Measurements from ENCODE around the gene DFFB.
"Not testable (repeated sequence)": the region's sequence is repeated elsewhere in the genome, so short reads cannot be mapped to it uniquely, and the experiment has no call there.

DFFB gene

GRCh38 chr1:3856923-3857790 is at the start of gene DFFB, which contains the start of gene CEP104:
Gene DFFB (plus strand): TSS chr1:3857476. CDS start chr1:3857604, 128 bp downstream.
Gene CEP104 (minus strand): TSS chr1:3857211. CDS start chr1:3852407, 4,804 bp downstream.
- TF ChIP-seq, protein P1, sequence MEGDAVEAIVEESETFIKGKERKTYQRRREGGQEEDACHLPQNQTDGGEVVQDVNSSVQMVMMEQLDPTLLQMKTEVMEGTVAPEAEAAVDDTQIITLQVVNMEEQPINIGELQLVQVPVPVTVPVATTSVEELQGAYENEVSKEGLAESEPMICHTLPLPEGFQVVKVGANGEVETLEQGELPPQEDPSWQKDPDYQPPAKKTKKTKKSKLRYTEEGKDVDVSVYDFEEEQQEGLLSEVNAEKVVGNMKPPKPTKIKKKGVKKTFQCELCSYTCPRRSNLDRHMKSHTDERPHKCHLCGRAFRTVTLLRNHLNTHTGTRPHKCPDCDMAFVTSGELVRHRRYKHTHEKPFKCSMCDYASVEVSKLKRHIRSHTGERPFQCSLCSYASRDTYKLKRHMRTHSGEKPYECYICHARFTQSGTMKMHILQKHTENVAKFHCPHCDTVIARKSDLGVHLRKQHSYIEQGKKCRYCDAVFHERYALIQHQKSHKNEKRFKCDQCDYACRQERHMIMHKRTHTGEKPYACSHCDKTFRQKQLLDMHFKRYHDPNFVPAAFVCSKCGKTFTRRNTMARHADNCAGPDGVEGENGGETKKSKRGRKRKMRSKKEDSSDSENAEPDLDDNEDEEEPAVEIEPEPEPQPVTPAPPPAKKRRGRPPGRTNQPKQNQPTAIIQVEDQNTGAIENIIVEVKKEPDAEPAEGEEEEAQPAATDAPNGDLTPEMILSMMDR (conservative IDR thresholded peaks at IDR 0.05; ENCODE audit: low read depth, low read length), result peak; percentile 39
- peak within 1 kb of the TSS; percentile 84 for H3K4me3 ChIP-seq (ENCODE audit: low read length)
- DNase-seq (ENCODE audit: low read depth), result peak; percentile 77

DNA sequence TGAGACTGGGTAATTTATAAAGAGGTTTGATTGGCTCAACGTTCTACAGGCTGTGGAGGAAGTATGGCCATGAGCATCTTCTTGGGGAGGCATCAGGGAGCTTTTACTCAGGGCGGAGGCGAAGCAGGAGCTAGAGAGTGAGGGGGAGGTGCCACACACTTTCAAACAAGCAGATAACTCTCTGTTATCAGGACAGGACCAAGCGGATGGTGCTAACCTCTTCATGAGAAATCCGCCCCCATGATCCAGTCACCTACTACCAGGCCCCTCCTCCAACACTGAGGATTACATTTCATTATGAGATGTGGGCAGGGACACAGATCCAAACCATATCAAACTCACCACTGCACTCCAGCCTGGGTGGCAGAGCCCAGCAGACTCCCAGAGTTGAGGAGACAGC is 49.5 kb upstream of the DFFB start:
- TF ChIP-seq, protein P1 (conservative IDR thresholded peaks at IDR 0.05; ENCODE audit: low read depth, low read length), result no peak
- no peak overlapping the region for H3K4me3 ChIP-seq (ENCODE audit: low read length)
- DNase-seq (ENCODE audit: low read depth), result no peak

DNA sequence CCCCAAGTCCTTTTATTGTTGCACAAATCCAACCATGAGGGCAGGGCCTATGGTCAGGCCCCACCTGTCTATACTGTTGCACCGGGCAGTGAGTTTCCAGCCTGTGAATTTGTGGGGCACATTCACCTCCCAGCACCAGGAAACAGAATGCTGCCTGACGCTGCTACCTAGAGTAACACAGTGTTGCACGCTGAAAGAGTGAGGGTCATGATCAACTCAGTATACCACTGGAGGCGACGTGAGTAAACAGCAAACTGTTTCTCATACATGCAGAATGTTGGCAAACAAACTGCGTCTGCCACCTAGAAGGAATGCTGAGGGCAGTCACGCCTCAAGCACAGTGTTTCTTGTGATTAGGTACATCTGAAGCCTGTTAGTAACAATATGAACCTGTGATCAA is 47.6 kb upstream of the DFFB start:
- H3K4me3 ChIP-seq (ENCODE audit: low read length), result no peak overlapping the region
- TF ChIP-seq, protein P1 (conservative IDR thresholded peaks at IDR 0.05; ENCODE audit: low read depth, low read length), result no peak
- no peak for DNase-seq (ENCODE audit: low read depth)

DNA sequence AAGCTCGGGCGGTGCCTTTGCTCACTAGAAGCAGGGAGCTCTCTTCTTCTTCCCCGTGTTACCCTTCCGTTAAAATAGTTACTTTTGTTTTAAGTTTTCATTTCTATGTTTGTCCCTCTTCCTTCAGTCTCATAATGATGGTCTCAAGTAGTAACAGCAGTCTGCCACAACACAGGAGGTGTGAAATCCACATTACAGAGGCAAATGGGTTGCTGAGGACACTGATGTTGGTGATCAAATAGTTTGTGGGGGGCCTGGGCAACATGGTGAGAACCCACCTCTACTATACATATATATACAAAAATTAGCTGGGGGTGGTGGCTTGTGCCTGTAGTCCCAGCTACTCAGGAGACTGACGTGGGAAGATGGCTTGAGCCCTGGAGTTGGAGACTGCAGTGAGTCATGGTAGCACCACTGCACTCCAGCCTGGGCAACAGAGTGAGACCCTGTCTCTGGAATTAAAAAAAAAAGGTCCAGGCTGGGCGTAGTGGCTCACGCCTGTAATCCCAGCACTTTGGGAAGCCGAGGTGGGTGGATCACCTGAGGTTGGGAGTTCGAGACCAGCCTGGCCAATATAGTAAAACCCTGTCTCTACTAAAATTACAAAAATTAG is 47.0 kb upstream of the DFFB start:
- DNase-seq (ENCODE audit: low read depth); H3K4me3 ChIP-seq (ENCODE audit: low read length): not testable (repeated sequence)

GRCh38 chr1:3811595-3811911 is 45.7 kb upstream of the DFFB start:
- no peak overlapping the region for H3K4me3 ChIP-seq (ENCODE audit: low read length)
- TF ChIP-seq, protein P1 (conservative IDR thresholded peaks at IDR 0.05; ENCODE audit: low read depth, low read length), result no peak
- no peak for DNase-seq (ENCODE audit: low read depth)

DNA sequence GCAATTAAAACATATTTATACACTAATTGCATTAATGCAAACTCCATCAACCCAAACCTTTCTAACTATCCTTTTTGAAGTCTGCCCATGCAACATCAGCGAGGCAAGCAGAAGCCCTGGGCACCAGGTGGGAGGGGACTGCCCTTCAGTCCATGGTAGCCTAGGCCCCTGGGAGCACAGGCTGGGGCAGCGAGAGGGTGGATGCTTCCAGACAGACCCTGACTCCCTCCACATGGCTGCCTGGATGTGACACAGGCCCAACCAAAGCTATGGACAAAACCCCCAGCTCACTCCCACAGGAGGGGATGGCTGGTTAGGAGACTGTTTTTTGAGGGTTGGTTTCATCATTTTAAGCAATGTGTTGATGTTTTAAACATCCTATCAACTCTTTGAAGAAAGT is 43.2 kb upstream of the DFFB start:
- H3K4me3 ChIP-seq (ENCODE audit: low read length), result no peak overlapping the region
- DNase-seq (ENCODE audit: low read depth), result no peak
- TF ChIP-seq, protein P1 (conservative IDR thresholded peaks at IDR 0.05; ENCODE audit: low read depth, low read length), result no peak

DNA sequence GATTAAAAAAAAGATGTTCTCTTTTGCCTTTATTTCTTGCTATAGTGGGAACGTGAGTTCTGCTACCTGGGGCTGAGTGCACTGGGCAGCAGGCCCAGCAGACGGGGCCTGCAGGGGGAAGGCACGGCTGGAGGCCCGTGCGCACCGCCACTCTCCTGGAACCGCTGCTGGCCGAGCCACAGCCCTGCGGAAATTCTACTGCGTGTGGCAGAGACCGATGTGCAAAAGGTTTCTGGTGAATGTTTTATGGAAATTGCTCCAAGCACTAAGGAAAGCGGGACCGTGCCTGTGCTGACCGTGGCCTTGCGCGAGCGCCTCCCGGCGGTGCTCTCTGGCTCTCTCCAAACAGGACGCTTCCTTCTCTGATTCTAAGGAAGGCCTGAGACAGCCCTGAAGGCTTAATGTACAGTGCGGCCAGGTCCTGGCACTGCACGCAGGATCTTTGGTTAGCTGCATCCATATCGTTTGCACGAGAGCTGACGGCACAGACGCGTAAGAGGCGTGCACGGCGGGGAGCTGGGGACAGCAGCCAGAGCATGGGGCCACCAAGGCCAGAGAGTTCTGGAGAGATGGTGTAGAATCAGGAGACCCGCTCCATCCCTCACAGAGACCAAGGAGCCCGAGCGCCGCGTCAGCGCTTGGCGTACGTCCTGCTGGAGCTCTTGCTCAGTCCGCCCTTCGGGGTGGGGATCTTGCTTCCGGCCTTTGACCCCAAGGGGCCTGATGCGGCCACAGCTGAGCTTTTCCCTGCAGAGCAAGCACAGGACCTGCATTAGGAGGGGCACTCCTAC is 42.3 kb upstream of the DFFB start:
- TF ChIP-seq, protein P1 (conservative IDR thresholded peaks at IDR 0.05; ENCODE audit: low read depth, low read length), result no peak
- DNase-seq (ENCODE audit: low read depth), result no peak
- no peak overlapping the region for H3K4me3 ChIP-seq (ENCODE audit: low read length)

All from retinal pigment epithelial cell (primary cell).